Measurements from ENCODE around the gene MYCBPAP.

DNA sequence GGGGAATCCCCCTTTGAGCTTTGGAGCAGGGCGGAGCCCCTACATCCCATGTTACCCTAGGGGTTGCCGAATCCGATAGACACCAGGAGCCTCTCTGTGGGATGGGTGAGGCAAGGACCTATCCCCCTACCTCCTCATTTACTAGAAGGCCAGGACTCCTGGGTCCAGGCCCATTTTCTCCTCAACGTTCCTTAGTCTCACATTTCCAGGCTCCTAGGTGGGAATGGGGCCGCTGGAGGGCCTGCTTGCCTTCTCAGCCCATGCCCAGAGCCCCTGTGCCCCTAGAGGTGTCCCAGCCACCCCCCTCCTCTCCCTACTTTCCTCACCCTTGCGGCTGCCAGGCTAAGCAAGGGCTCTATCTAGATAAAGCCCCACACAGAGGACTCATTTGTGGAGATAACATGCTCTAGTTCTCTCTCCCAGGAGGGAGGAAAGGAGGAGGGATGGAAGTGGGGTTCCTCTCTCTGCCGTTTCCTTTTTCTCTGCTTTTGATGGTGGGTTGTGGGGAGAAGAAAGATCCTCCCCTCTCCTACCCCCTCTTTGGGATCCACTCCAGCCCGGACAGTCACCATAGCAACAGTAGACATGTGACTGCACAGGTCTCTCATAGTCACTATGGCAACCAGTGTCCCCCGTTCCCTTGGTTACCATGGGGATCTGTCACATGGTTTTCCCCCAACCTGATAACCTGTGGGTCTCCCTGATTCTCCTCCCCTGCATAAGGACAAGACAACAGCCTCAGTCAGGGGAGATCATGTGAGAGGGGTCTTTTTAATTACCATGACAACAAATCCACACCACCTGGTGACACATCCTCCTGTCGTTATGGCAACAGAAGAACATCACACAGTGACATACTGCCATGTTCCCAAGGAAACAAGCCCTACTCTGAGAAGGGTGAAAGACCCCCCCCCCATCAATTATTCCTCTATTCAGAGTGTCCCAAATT, 57.4 kb downstream of the MYCBPAP start:
- TF ChIP-seq POLR2A (IDR thresholded peaks at IDR 0.05), result no peak
- TF ChIP-seq, protein P1, sequence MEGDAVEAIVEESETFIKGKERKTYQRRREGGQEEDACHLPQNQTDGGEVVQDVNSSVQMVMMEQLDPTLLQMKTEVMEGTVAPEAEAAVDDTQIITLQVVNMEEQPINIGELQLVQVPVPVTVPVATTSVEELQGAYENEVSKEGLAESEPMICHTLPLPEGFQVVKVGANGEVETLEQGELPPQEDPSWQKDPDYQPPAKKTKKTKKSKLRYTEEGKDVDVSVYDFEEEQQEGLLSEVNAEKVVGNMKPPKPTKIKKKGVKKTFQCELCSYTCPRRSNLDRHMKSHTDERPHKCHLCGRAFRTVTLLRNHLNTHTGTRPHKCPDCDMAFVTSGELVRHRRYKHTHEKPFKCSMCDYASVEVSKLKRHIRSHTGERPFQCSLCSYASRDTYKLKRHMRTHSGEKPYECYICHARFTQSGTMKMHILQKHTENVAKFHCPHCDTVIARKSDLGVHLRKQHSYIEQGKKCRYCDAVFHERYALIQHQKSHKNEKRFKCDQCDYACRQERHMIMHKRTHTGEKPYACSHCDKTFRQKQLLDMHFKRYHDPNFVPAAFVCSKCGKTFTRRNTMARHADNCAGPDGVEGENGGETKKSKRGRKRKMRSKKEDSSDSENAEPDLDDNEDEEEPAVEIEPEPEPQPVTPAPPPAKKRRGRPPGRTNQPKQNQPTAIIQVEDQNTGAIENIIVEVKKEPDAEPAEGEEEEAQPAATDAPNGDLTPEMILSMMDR (IDR thresholded peaks at IDR 0.05), result no peak

All from lower leg skin (tissue), 3 donors.